Liver (tissue), 3 donors: ENCODE measurements around the gene UFC1.

ENCODE experiments used
- EGR1 ChIP-seq, 2 donors: IDR thresholded peaks; 2 replicates each; pipeline ENCODE4 v1.6.1; 2016 to 2018; ENCODE audit warnings: antibody characterized with exemption in 2 of 2, low read depth in 2 of 2
- FOXA1 ChIP-seq: IDR thresholded peaks from 2 replicates; pipeline ENCODE4 v1.6.1; 2016; ENCODE audit warnings: antibody characterized with exemption
- RAD21 ChIP-seq, 2 donors: IDR thresholded peaks; 2 replicates each; pipeline ENCODE4 v1.6.1; 2016; ENCODE audit warnings: antibody characterized with exemption in 2 of 2, mild to moderate bottlenecking in 2 of 2
- SP1 ChIP-seq: IDR thresholded peaks from 2 replicates; pipeline ENCODE4 v1.6.1; 2018; ENCODE audit warnings: antibody characterized with exemption, mild to moderate bottlenecking
- TAF1 ChIP-seq: conservative IDR thresholded peaks from 2 replicates; pipeline ENCODE4 v1.6.1; 2016; ENCODE audit warnings: antibody characterized with exemption, mild to moderate bottlenecking
- TF ChIP-seq, protein P1 (sequence below): IDR thresholded peaks from 2 replicates; pipeline ENCODE4 v1.6.1; 2016; ENCODE audit warnings: antibody characterized with exemption
- TF ChIP-seq, protein P2 (sequence below): IDR thresholded peaks from 2 replicates; pipeline ENCODE4 v1.6.1; 2016; ENCODE audit warnings: antibody characterized with exemption
- TF ChIP-seq, protein P3 (sequence below): fragments of 150-350 bp; IDR thresholded peaks from 2 replicates; pipeline ENCODE4 v1.5.1; 2017; ENCODE audit warnings: improper control_type of control experiment, low read depth, low read length; ENCODE audit not compliant: missing input control
- TF ChIP-seq, protein P4 (sequence below): IDR thresholded peaks from 2 replicates; pipeline ENCODE4 v1.6.1; 2016; ENCODE audit warnings: antibody characterized with exemption, mild to moderate bottlenecking
- TF ChIP-seq, protein P5 (sequence below): IDR thresholded peaks from 2 replicates; pipeline ENCODE4 v1.6.1; 2016; ENCODE audit warnings: antibody characterized with exemption
- donor health status: healthy.
- donor health status: healthy.

DNA sequence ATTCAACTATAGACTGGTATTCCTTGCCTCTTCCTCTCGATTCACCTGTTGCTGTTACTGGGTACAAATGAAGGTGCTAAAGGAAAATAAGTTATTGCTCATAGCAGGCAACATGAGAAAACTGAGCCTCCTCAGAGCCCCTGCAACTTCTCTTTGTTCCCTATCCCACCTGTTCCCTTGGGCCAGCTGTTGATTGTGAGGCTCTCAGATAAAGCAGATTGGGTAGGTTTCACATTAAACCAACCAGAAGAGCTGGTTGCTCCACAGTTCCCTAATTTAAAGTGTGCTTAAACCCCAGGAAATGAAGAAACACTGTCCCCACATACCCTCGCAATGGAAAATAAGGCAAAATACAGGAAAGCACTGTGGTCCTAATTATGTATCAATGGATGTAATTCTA is 26.1 kb upstream of the UFC1 start:
- TF ChIP-seq SP1 = no peak
- no peak for TF ChIP-seq FOXA1
- TF ChIP-seq RAD21 (IDR thresholded peaks at IDR 0.05) = no peak
- TF ChIP-seq, protein P1, sequence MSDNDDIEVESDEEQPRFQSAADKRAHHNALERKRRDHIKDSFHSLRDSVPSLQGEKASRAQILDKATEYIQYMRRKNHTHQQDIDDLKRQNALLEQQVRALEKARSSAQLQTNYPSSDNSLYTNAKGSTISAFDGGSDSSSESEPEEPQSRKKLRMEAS = no peak
- TF ChIP-seq, protein P2, sequence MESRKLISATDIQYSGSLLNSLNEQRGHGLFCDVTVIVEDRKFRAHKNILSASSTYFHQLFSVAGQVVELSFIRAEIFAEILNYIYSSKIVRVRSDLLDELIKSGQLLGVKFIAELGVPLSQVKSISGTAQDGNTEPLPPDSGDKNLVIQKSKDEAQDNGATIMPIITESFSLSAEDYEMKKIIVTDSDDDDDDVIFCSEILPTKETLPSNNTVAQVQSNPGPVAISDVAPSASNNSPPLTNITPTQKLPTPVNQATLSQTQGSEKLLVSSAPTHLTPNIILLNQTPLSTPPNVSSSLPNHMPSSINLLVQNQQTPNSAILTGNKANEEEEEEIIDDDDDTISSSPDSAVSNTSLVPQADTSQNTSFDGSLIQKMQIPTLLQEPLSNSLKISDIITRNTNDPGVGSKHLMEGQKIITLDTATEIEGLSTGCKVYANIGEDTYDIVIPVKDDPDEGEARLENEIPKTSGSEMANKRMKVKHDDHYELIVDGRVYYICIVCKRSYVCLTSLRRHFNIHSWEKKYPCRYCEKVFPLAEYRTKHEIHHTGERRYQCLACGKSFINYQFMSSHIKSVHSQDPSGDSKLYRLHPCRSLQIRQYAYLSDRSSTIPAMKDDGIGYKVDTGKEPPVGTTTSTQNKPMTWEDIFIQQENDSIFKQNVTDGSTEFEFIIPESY = no peak
- TF ChIP-seq, protein P3, sequence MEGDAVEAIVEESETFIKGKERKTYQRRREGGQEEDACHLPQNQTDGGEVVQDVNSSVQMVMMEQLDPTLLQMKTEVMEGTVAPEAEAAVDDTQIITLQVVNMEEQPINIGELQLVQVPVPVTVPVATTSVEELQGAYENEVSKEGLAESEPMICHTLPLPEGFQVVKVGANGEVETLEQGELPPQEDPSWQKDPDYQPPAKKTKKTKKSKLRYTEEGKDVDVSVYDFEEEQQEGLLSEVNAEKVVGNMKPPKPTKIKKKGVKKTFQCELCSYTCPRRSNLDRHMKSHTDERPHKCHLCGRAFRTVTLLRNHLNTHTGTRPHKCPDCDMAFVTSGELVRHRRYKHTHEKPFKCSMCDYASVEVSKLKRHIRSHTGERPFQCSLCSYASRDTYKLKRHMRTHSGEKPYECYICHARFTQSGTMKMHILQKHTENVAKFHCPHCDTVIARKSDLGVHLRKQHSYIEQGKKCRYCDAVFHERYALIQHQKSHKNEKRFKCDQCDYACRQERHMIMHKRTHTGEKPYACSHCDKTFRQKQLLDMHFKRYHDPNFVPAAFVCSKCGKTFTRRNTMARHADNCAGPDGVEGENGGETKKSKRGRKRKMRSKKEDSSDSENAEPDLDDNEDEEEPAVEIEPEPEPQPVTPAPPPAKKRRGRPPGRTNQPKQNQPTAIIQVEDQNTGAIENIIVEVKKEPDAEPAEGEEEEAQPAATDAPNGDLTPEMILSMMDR = no peak
- TF ChIP-seq, protein P4, sequence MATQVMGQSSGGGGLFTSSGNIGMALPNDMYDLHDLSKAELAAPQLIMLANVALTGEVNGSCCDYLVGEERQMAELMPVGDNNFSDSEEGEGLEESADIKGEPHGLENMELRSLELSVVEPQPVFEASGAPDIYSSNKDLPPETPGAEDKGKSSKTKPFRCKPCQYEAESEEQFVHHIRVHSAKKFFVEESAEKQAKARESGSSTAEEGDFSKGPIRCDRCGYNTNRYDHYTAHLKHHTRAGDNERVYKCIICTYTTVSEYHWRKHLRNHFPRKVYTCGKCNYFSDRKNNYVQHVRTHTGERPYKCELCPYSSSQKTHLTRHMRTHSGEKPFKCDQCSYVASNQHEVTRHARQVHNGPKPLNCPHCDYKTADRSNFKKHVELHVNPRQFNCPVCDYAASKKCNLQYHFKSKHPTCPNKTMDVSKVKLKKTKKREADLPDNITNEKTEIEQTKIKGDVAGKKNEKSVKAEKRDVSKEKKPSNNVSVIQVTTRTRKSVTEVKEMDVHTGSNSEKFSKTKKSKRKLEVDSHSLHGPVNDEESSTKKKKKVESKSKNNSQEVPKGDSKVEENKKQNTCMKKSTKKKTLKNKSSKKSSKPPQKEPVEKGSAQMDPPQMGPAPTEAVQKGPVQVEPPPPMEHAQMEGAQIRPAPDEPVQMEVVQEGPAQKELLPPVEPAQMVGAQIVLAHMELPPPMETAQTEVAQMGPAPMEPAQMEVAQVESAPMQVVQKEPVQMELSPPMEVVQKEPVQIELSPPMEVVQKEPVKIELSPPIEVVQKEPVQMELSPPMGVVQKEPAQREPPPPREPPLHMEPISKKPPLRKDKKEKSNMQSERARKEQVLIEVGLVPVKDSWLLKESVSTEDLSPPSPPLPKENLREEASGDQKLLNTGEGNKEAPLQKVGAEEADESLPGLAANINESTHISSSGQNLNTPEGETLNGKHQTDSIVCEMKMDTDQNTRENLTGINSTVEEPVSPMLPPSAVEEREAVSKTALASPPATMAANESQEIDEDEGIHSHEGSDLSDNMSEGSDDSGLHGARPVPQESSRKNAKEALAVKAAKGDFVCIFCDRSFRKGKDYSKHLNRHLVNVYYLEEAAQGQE = no peak
- no peak for TF ChIP-seq EGR1 (IDR thresholded peaks at IDR 0.05; ENCODE audit: low read depth in 2 of 2)
- TF ChIP-seq TAF1 = no peak
- TF ChIP-seq, protein P5, sequence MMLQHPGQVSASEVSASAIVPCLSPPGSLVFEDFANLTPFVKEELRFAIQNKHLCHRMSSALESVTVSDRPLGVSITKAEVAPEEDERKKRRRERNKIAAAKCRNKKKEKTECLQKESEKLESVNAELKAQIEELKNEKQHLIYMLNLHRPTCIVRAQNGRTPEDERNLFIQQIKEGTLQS = no peak
